IMR-90 (cell line): ENCODE results near the gene CFAP97D2. TPM values are rescaled to one million over a fixed set of nuclear protein-coding genes. Genes with fewer than 3 reads are reported as not detected.

Source experiments
- ATAC-seq: fragments of 200-7000 bp; cut with Tn5 transposase; 2 replicates; pipeline ENCODE4 v1.9.1; 2020; ENCODE audit warnings: low read depth, mild to moderate bottlenecking, moderate library complexity
- BruUV-seq: library from RNA; stranded (reverse); fragments of 400-500 nt; replicated peaks from 2 replicates; lab custom pipeline; 2021; lab: Mats Ljungman, UMichigan
- CTCF ChIA-PET: fragments of 300-600 bp; formaldehyde crosslinking; extraction: SDS; loops from one replicate; lab custom pipeline; 2021; ENCODE audit warnings: antibody characterized with exemption; lab: Yijun Ruan, JAX
- POLR2A ChIA-PET: fragments of 300-600 bp; sonication (Branson Sonifier 250); formaldehyde crosslinking; loops from one replicate; lab custom pipeline; 2022; ENCODE audit warnings: antibody characterized with exemption; ENCODE audit not compliant: unreplicated experiment; lab: Charles Lee
- DNase-seq: peaks from one replicate; pipeline ENCODE4 v3.0.0; 2013
- H2AFZ ChIP-seq: replicated peaks from 2 replicates; pipeline ENCODE3; 2013; ENCODE audit warnings: low read length, mild to moderate bottlenecking; ENCODE audit not compliant: poor library complexity
- H2AK5ac ChIP-seq: 2 replicates; pipeline ENCODE4 v1.6.1; 2013; ENCODE audit warnings: low read depth, low read length, inconsistent platforms
- H2AK9ac ChIP-seq: replicated peaks from 2 replicates; pipeline ENCODE3; 2013; ENCODE audit warnings: mild to moderate bottlenecking, low read depth, low read length, moderate library complexity; ENCODE audit not compliant: poor library complexity
- H2BK120ac ChIP-seq: 2 replicates; pipeline ENCODE4 v1.6.1; 2013; ENCODE audit warnings: low read depth, low read length, inconsistent platforms
- H2BK15ac ChIP-seq: 3 replicates; pipeline ENCODE4 v1.6.1; 2013; ENCODE audit warnings: low read depth, low read length, inconsistent platforms
- H2BK20ac ChIP-seq: 2 replicates; pipeline ENCODE4 v1.6.1; 2013; ENCODE audit warnings: low read depth, mild to moderate bottlenecking, inconsistent platforms, low read length, moderate library complexity
- H2BK5ac ChIP-seq: 2 replicates; pipeline ENCODE4 v1.6.1; 2013; ENCODE audit warnings: mild to moderate bottlenecking, low read depth, low read length, inconsistent platforms; ENCODE audit not compliant: poor library complexity, severe bottlenecking
- H3K14ac ChIP-seq: replicated peaks from 2 replicates; pipeline ENCODE4 v1.6.1; 2013; ENCODE audit warnings: low read depth, low read length, inconsistent platforms
- H3K18ac ChIP-seq: 2 replicates; pipeline ENCODE4 v1.6.1; 2013; ENCODE audit warnings: low read depth, low read length, control low read depth
- H3K23ac ChIP-seq: 2 replicates; pipeline ENCODE4 v1.6.1; 2013; ENCODE audit warnings: low read depth, low read length, inconsistent platforms
- H3K27ac ChIP-seq: 2 replicates; pipeline ENCODE4 v1.5.1; 2013; ENCODE audit warnings: mild to moderate bottlenecking, control low read depth, low read length; ENCODE audit not compliant: insufficient read depth
- H3K27me3 ChIP-seq: 2 replicates; pipeline ENCODE4 v1.6.1; 2013; ENCODE audit warnings: low read length; ENCODE audit not compliant: control insufficient read depth, insufficient read depth
- H3K36me3 ChIP-seq: 2 replicates; pipeline ENCODE4 v1.6.1; 2013; ENCODE audit warnings: low read length, mixed read lengths; ENCODE audit not compliant: control insufficient read depth, insufficient read depth
- H3K4ac ChIP-seq: 2 replicates; pipeline ENCODE4 v1.6.1; 2013; ENCODE audit warnings: low read depth, low read length, inconsistent platforms
- H3K4me1 ChIP-seq: 2 replicates; pipeline ENCODE4 v1.6.1; 2013; ENCODE audit warnings: low read length, mixed read lengths; ENCODE audit not compliant: control insufficient read depth, insufficient read depth
- H3K4me2 ChIP-seq: 2 replicates; pipeline ENCODE4 v1.6.1; 2013; ENCODE audit warnings: low read depth, mild to moderate bottlenecking, control low read depth, low read length, moderate library complexity
- H3K4me3 ChIP-seq: 2 replicates; pipeline ENCODE4 v1.5.1; 2013; ENCODE audit warnings: low read depth, mild to moderate bottlenecking, control low read depth, low read length, moderate library complexity; ENCODE audit not compliant: insufficient read depth
- H3K56ac ChIP-seq: 2 replicates; pipeline ENCODE4 v1.6.1; 2013; ENCODE audit warnings: low read length, inconsistent platforms; ENCODE audit not compliant: insufficient read depth; ENCODE audit errors: extremely low read depth
- H3K79me1 ChIP-seq, 2 experiments: 2 replicates each; pipeline ENCODE4 v1.6.1; 2013; ENCODE audit warnings: low read length in 2 of 2, inconsistent platforms in 1 of 2, low read depth in 1 of 2
- H3K9ac ChIP-seq: 2 replicates; pipeline ENCODE4 v1.6.1; 2013; ENCODE audit warnings: low read depth, low read length, control low read depth
- H3K9me1 ChIP-seq: 2 replicates; pipeline ENCODE4 v1.6.1; 2013; ENCODE audit warnings: low read length, inconsistent platforms; ENCODE audit not compliant: insufficient read depth
- H3K9me3 ChIP-seq: 2 replicates; pipeline ENCODE4 v1.6.1; 2013; ENCODE audit warnings: low read length; ENCODE audit not compliant: control insufficient read depth, insufficient read depth
- H4K20me1 ChIP-seq: 2 replicates; pipeline ENCODE4 v1.6.1; 2013; ENCODE audit warnings: low read length, inconsistent platforms; ENCODE audit not compliant: insufficient read depth
- H4K5ac ChIP-seq: 2 replicates; pipeline ENCODE4 v1.6.1; 2013; ENCODE audit warnings: mild to moderate bottlenecking, low read depth, low read length, control low read depth
- H4K8ac ChIP-seq, 2 experiments: 2 replicates each; pipeline ENCODE4 v1.6.1; 2013; ENCODE audit warnings: low read depth in 2 of 2, low read length in 2 of 2, control low read depth in 1 of 2, inconsistent platforms in 1 of 2
- H4K91ac ChIP-seq: 2 replicates; pipeline ENCODE4 v1.6.1; 2013; ENCODE audit warnings: low read depth, low read length, inconsistent platforms; ENCODE audit not compliant: insufficient read depth
- BHLHE40 ChIP-seq: fragments of 150-350 bp; IDR thresholded peaks from 2 replicates; pipeline ENCODE4 v1.6.1; 2016; ENCODE audit warnings: mild to moderate bottlenecking, low read depth, low read length
- CEBPB ChIP-seq: IDR thresholded peaks from 2 replicates; pipeline ENCODE4 v1.6.1; 2012; ENCODE audit warnings: low read depth, low read length, improper control_type of control experiment
- CHD1 ChIP-seq: IDR thresholded peaks from 2 replicates; pipeline ENCODE4 v1.6.1; 2012; ENCODE audit warnings: low read depth, low read length, improper control_type of control experiment
- FOS ChIP-seq: fragments of 150-350 bp; IDR thresholded peaks from 2 replicates; pipeline ENCODE4 v1.6.1; 2016; ENCODE audit warnings: low read depth, low read length
- MAFK ChIP-seq: IDR thresholded peaks from 2 replicates; pipeline ENCODE4 v1.6.1; 2012; ENCODE audit warnings: low read depth, low read length, improper control_type of control experiment
- MAZ ChIP-seq: IDR thresholded peaks from 2 replicates; pipeline ENCODE4 v1.6.1; 2012; ENCODE audit warnings: low read depth, mild to moderate bottlenecking, low read length, improper control_type of control experiment, moderate library complexity, borderline replicate concordance
- MXI1 ChIP-seq: IDR thresholded peaks from 2 replicates; pipeline ENCODE4 v1.6.1; 2012; ENCODE audit warnings: low read depth, mild to moderate bottlenecking, low read length, moderate library complexity, borderline replicate concordance
- NFE2L2 ChIP-seq: fragments of 150-350 bp; IDR thresholded peaks from 2 replicates; pipeline ENCODE4 v1.6.1; 2016; ENCODE audit warnings: low read depth, mild to moderate bottlenecking, low read length
- POLR2A ChIP-seq: IDR thresholded peaks from 2 replicates; pipeline ENCODE4 v1.6.1; 2012; ENCODE audit warnings: mild to moderate bottlenecking, low read depth, low read length
- RAD21 ChIP-seq: IDR thresholded peaks from 2 replicates; pipeline ENCODE4 v1.6.1; 2012; ENCODE audit warnings: low read length, improper control_type of control experiment
- RCOR1 ChIP-seq: IDR thresholded peaks from 2 replicates; pipeline ENCODE4 v1.6.1; 2012; ENCODE audit warnings: mild to moderate bottlenecking, low read length, improper control_type of control experiment; ENCODE audit not compliant: insufficient replicate concordance
- RFX5 ChIP-seq: IDR thresholded peaks from 2 replicates; pipeline ENCODE4 v1.8.0; 2012; ENCODE audit warnings: low read depth, mild to moderate bottlenecking, low read length, moderate library complexity
- SMC3 ChIP-seq: fragments of 150-350 bp; IDR thresholded peaks from 2 replicates; pipeline ENCODE4 v1.6.1; 2016; ENCODE audit warnings: low read depth, mild to moderate bottlenecking, antibody characterized with exemption, low read length, moderate library complexity
- WGBS, 2 experiments: methylation state at CpG; one replicate each; pipeline versions ENCODE4 v1.1.5 to v1.1.7; 2013; ENCODE audit warnings: missing lambda C conversion rate in 2 of 2; ENCODE audit not compliant: insufficient read length in 1 of 2; ENCODE audit errors: extremely low coverage in 2 of 2; 5-methylcytosine and 5-hydroxymethylcytosine counted together
- dilution Hi-C: fragments of 300-500 bp; cut with HindIII; formaldehyde crosslinking; loops from one replicate; pipeline ENCODE4 v1.14.3; 2018; ENCODE audit warnings: low sequenced_read_pairs; ENCODE audit not compliant: unreplicated experiment
- in situ Hi-C: fragments of 300-500 bp; cut with MboI; formaldehyde crosslinking; loops from 3 replicates; pipeline ENCODE4 v1.14.3; 2019; ENCODE audit warnings: low sequenced_read_pairs, inconsistent platforms, mixed read lengths
- intact Hi-C: fragments of 100-400 bp; cut with micrococcal nuclease; formaldehyde crosslinking; loops from 2 replicates; pipeline ENCODE4 v1.10.0; 2022
- polyA plus RNA-seq, 3 experiments: library from polyadenylated mRNA; depleted of rRNA; stranded (reverse); fragments of >200 nt; gene quantifications; 2 replicates each; pipeline ENCODE4 v1.2.3, GENCODE V29; 2012; ENCODE audit warnings: low replicate concordance in 1 of 3
- total RNA-seq: library from RNA; depleted of rRNA; stranded (reverse); fragments of >200 nt; gene quantifications from 2 replicates; pipeline ENCODE4 v1.2.3, GENCODE V29; 2012
- TF ChIP-seq, protein P1 (sequence below): conservative IDR thresholded peaks from 2 replicates; pipeline ENCODE4 v1.5.1; 2012; ENCODE audit warnings: mild to moderate bottlenecking, low read depth, low read length, improper control_type of control experiment
- TF ChIP-seq, protein P2 (sequence below): fragments of 150-350 bp; IDR thresholded peaks from 2 replicates; pipeline ENCODE4 v1.6.1; 2017; ENCODE audit warnings: mild to moderate bottlenecking, antibody characterized with exemption, low read length, low read depth
- TF ChIP-seq, protein P3 (sequence below): fragments of 150-350 bp; IDR thresholded peaks from 2 replicates; pipeline ENCODE4 v1.6.1; 2016; ENCODE audit warnings: low read depth, mild to moderate bottlenecking, low read length, moderate library complexity, borderline replicate concordance

The CFAP97D2 gene
- total and polyA plus RNA-seq, 2 of the 4 experiments (the other 2 are of a cell fraction): not detected

DNA sequence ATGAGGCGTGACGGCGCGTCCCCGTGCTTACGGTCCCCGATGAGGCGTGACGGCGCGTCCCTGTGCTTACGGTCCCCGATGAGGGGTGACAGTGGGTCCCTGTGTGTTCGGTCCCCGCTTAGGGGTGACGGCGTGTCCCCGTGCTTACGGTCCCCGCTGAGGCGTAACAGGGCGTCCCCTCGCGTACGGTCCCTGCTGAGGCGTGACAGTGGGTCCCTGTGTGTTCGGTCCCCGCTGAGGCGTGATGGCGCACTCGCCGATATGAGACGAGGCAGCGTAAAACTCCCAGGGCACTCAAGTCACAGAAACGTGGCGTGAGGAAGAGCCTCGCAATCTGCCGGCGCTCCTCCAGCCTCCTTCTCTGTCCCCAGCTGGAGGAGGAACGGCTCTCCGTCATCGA is 20.9 kb downstream of the CFAP97D2 start:
- H2AK9ac ChIP-seq: peak overlapping the region; percentile 72
- no peak overlapping the region; the same call in 1 of the 2 replicates for H3K4me3 ChIP-seq
- H3K23ac ChIP-seq: 0 out of 2 replicates have a peak overlapping the region, but pooled peaks have one; percentile 24
- ATAC-seq (no peak), DNase-seq (no peak)
- no peak for TF ChIP-seq MAZ
- no peak for TF ChIP-seq SMC3
- TF ChIP-seq, protein P1, sequence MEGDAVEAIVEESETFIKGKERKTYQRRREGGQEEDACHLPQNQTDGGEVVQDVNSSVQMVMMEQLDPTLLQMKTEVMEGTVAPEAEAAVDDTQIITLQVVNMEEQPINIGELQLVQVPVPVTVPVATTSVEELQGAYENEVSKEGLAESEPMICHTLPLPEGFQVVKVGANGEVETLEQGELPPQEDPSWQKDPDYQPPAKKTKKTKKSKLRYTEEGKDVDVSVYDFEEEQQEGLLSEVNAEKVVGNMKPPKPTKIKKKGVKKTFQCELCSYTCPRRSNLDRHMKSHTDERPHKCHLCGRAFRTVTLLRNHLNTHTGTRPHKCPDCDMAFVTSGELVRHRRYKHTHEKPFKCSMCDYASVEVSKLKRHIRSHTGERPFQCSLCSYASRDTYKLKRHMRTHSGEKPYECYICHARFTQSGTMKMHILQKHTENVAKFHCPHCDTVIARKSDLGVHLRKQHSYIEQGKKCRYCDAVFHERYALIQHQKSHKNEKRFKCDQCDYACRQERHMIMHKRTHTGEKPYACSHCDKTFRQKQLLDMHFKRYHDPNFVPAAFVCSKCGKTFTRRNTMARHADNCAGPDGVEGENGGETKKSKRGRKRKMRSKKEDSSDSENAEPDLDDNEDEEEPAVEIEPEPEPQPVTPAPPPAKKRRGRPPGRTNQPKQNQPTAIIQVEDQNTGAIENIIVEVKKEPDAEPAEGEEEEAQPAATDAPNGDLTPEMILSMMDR: no peak
- TF ChIP-seq, protein P2, sequence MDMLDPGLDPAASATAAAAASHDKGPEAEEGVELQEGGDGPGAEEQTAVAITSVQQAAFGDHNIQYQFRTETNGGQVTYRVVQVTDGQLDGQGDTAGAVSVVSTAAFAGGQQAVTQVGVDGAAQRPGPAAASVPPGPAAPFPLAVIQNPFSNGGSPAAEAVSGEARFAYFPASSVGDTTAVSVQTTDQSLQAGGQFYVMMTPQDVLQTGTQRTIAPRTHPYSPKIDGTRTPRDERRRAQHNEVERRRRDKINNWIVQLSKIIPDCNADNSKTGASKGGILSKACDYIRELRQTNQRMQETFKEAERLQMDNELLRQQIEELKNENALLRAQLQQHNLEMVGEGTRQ: no peak
- TF ChIP-seq, protein P3, sequence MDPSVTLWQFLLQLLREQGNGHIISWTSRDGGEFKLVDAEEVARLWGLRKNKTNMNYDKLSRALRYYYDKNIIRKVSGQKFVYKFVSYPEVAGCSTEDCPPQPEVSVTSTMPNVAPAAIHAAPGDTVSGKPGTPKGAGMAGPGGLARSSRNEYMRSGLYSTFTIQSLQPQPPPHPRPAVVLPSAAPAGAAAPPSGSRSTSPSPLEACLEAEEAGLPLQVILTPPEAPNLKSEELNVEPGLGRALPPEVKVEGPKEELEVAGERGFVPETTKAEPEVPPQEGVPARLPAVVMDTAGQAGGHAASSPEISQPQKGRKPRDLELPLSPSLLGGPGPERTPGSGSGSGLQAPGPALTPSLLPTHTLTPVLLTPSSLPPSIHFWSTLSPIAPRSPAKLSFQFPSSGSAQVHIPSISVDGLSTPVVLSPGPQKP: no peak
- no peak for TF ChIP-seq RCOR1
- no peak for TF ChIP-seq FOS
- TF ChIP-seq CHD1: no peak
- no peak for TF ChIP-seq RFX5
- no peak for TF ChIP-seq MAFK
- no peak for TF ChIP-seq CEBPB
- TF ChIP-seq NFE2L2: no peak
- TF ChIP-seq RAD21: no peak
- no peak for TF ChIP-seq MXI1
- no peak for TF ChIP-seq BHLHE40
- TF ChIP-seq POLR2A: no peak
- H2BK120ac ChIP-seq: no peak overlapping the region
- no peak overlapping the region for H3K9ac ChIP-seq
- no peaks in the 10 kb centered on the region for H3K4me1 ChIP-seq
- H3K56ac ChIP-seq: no peak overlapping the region
- H3K4me2 ChIP-seq: peak overlapping the region; percentile 62
- no peak overlapping the region for H2BK20ac ChIP-seq
- H4K91ac ChIP-seq: no peak overlapping the region
- no peak overlapping the region for H2BK5ac ChIP-seq
- H2AFZ ChIP-seq: peak overlapping the region; percentile 86
- no peaks in the 10 kb centered on the region for H3K36me3 ChIP-seq
- dilution Hi-C loops (no loop called here), intact Hi-C loops (no loop called here), in situ Hi-C loops (no loop called here)
- H2BK15ac ChIP-seq: no peak overlapping the region
- H4K20me1 ChIP-seq: no peaks in the 10 kb centered on the region
- H3K27me3 ChIP-seq: peaks cover 43% of the 10 kb centered on the region
- ChIA-PET CTCF (no interaction called here), POLR2A (no interaction called here)
- no peak overlapping the region for H3K4ac ChIP-seq
- H3K79me1 ChIP-seq: no peaks in the 10 kb centered on the region
- no peak overlapping the region for H3K14ac ChIP-seq
- H2AK5ac ChIP-seq: no peak overlapping the region
- H3K27ac ChIP-seq: no peak overlapping the region
- no peak overlapping the region for H4K5ac ChIP-seq
- 63% methylated on average over 30 of the region's 42 CpGs; no CpG with 5 or more reads in 1 of the 2 experiments for WGBS, 2 experiments
- no peak overlapping the region for H3K18ac ChIP-seq
- no peak overlapping the region for H4K8ac ChIP-seq
- no TSS peak for BruUV-seq
- H3K9me3 ChIP-seq: no peaks in the 10 kb centered on the region
- 0 out of 2 replicates have a peak, but pooled peaks cover under 1% of the 10 kb centered on the region for H3K9me1 ChIP-seq
